ENCODE results near the gene LRCH2.
"Not testable (repeated sequence)": the region's sequence is repeated elsewhere in the genome, so short reads cannot be mapped to it uniquely, and the experiment has no call there.

The LRCH2 gene, protein sequence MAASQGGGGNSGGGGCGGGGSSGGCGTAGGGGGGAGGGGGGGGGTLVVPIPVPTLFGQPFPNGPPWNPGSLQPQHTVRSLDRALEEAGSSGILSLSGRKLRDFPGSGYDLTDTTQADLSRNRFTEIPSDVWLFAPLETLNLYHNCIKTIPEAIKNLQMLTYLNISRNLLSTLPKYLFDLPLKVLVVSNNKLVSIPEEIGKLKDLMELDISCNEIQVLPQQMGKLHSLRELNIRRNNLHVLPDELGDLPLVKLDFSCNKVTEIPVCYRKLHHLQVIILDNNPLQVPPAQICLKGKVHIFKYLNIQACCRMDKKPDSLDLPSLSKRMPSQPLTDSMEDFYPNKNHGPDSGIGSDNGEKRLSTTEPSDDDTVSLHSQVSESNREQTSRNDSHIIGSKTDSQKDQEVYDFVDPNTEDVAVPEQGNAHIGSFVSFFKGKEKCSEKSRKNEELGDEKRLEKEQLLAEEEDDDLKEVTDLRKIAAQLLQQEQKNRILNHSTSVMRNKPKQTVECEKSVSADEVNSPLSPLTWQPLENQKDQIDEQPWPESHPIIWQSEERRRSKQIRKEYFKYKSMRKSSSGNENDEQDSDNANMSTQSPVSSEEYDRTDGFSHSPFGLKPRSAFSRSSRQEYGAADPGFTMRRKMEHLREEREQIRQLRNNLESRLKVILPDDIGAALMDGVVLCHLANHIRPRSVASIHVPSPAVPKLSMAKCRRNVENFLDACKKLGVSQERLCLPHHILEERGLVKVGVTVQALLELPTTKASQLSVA

DNA sequence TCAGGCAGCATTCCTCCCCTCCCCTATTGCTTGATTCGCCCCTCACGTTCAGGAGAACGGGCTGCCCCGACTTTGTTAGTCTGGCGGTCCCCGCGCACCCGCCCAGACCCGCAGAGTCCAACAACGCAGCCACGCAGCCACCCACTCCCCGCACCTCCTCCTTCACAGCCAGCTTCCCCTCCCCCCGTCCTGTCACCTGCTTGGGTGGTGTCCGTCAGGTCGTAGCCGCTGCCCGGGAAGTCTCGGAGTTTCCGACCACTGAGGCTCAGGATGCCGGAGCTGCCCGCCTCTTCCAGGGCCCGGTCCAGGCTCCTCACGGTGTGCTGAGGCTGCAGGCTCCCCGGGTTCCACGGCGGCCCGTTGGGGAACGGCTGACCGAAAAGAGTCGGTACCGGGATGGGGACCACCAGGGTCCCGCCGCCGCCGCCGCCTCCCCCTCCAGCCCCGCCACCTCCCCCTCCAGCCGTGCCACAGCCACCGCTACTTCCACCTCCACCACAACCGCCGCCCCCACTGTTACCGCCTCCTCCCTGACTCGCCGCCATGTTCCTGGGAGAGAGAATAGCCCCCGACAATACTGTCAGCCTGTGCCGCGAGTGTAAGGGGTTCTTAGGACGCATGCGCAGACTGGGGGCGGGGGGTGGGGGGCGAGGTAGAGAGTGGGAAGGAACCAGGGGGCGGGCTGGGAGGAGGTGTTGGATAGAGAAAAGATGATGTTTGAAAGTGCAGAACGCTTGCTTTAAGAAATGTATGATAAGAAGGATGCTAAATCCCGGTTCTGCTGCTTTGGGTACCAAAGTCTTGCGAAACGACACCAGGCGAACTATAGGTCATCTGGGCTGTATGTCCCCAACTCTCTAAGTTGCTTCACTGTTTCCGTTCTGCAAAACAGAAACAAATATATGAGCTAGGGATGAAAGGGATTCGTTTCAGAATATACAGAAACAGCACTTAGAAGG lies at the start of gene LRCH2:
Gene LRCH2, minus strand, starts transcription at position 600 of the 959 bp plus-strand sequence. Its CDS starts 55 bp downstream, at position 545.
- DNase-seq (ENCODE audit: low spot score): no peak

DNA sequence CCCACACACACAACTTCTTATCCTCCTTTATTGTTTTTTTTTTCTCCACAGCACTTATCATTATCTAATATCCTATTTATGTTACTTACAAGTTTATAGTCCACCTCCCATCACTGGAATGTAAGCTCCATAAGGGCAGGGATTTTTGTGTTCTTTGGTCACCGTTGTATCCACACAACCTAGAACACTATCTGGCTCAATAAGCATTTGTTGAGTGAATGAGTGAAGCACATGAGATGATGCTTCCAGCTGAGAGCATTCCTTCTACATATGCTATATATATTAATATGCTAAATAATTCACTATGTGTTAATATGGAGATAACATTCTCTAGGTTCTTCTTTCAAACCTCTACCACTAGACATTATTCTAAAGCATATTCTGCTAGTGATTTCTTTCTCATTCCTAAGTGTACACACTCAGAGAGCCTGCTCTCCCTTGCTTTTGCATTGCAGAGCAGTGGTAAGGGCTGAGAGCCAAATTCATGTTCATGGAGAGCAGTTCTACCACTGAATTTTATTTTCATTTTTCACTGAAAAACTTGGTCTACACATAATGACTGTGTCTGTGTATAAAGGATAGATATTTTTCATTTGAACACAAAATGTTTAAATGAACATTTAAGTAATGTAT lies 35.3 kb upstream of the LRCH2 start:
- no peak for DNase-seq (ENCODE audit: low spot score)

DNA sequence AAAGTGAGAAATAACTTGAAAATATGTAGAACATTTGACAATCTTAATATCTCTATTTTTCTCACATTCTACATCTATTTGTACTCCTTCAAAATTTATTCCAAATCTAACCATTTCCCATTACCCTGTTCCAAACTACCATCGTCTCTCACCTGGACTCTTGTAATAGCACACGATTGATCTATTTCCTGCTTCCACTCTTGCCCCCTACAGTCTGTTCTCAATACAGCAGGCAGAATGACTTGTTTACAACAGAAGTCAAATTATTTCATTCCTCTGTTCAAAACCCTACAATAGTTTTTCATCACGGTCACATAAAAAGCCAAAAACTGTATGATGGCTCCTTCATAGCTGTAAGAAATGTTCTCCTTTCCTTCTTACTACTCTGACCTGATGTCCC lies 34.5 kb upstream of the LRCH2 start:
- DNase-seq (ENCODE audit: low spot score): no peak

DNA sequence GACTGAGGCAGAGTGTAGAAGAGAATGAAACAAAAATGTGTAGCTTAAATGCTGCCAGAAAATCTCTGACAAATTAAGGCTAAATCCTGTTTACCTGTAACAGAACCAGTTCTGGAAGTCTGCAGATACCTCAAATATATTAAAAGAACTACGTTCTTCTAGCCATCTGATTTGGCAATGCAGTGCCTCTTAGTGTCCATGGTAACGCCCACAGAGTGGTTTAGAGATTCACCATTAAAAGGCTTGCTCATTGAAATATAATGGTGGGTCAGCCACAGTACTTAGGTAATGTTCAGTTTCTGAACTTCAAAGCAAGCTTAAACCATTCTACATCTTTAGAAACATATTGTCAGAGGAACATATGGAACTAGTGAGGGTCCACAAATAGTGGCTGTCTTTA lies 32.4 kb upstream of the LRCH2 start:
- DNase-seq (ENCODE audit: low spot score): peak; percentile 4

DNA sequence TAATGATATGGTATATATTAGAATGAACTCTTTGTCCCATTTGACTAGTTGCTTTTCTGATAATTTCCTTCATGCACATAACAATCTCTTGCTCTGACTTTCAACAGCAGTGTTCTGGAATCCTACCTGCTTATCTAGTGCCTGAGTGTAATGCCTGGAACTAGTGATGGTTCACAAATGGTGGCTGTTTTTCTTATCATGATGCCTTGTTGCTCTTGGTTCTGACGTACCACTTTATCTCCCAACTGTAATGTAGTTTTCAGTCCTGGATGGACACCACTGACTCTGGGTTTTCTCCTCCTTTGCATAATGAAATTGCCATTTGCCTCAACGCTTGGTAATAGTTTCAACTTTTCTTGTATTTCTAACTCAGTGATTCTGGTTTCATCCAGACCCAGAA lies 30.1 kb upstream of the LRCH2 start:
- no peak for DNase-seq (ENCODE audit: low spot score)

DNA sequence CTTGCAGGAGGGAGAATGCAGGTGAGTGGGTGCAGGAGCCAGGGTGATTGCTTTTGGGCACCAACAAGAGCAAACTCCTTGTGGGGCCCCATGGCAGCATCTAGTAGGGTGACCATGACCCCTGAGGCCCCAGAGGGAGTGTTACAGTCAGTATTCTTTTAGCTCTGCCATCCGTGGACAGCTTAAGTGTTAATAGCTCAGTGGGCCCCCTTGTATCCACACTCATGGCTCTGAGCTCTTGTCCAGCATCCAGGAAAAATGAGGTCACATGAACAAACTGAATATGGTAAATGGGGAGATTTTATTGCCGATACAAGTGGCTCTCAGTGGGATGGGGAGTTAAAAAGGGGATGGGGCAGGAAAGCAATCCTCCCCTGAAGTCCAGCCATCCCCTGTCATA lies 27.3 kb upstream of the LRCH2 start:
- DNase-seq (ENCODE audit: low spot score): no peak

DNA sequence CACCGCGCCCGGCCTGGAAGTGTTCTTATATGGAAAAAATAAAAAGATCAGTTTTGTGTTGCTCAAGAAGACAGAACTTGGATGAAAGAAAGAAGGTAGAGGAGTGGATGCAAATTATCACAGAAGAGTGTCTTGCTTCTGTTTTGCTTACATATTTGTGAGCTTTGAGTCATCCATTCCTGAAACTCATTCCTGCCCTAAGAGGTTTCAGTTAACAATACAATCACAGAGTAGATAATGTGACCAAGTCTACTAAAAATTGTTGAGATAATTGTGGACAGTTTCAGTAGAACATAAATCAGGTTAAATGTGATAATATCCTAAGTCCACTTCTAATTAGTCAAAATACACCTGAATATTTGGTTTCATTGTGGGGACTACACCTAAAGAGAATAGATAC lies 26.4 kb upstream of the LRCH2 start:
- DNase-seq (ENCODE audit: low spot score): no peak

DNA sequence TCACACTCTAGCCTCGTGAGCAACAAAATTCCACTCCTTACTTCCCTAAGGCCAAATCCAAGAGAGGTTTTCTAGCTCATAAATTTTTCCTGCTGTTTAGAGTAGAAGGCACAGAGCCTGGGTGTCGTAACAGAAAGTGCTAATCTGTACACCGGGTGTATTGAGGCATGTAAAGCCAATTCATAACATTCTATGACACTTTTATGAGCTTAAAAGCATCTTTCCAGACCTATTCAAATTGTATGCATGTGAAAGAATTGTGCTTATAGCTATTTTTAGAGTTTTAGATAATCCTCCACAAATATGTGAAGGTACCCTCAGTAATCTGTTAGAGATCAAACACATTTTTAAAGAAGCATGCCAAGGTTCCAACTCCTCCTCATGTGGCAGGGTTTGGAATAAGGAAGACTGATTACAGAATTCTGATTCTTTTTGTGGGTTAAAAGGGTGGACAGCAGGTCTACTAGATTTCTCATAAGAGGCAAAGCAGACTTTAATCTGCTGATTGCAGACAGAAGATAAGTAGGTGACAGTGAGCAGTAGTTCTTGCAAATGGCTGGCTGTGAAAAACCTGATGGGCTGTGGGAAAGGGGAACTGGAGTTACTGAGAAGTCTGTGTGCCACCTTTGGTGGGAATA lies 25.5 kb upstream of the LRCH2 start:
- DNase-seq (ENCODE audit: low spot score): no peak

DNA sequence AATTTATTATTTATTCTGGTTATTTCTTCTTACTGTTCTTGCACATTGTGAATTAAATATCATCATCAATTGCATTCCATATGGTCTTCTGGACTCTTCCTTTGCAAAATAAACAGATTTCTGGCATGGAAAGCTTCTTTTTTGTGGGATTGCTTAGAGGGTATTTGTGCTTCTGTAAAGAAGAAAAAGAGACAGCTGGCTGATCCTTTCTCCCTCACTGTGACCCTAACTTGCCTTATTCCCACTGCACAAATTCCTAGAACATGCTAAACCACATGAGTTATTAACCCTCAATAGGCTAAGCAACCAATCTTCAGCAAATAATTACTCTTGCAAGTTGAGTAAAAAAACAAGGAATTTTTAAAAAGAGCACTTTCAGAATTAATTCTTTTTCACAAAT lies 23.8 kb upstream of the LRCH2 start:
- DNase-seq (ENCODE audit: low spot score): no peak

DNA sequence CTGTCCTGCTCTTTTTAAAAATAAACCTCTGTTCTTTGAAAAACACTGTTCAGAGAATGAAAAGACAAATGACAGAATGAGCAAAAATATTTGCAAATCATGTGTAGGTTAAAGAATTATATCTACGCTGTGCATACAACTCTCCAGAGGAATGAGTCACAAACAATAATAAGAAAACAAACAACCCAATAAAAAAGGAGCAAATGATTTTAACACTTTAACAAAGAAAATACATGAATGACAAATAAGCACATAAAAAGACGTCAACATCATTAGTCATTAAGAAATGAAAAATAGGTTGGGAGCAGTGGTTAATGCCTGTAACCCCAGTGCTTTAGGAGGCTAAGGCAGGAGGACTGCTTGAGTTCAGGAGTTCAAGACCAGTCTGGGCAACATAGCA lies 21.1 kb upstream of the LRCH2 start:
- no peak for DNase-seq (ENCODE audit: low spot score)

DNA sequence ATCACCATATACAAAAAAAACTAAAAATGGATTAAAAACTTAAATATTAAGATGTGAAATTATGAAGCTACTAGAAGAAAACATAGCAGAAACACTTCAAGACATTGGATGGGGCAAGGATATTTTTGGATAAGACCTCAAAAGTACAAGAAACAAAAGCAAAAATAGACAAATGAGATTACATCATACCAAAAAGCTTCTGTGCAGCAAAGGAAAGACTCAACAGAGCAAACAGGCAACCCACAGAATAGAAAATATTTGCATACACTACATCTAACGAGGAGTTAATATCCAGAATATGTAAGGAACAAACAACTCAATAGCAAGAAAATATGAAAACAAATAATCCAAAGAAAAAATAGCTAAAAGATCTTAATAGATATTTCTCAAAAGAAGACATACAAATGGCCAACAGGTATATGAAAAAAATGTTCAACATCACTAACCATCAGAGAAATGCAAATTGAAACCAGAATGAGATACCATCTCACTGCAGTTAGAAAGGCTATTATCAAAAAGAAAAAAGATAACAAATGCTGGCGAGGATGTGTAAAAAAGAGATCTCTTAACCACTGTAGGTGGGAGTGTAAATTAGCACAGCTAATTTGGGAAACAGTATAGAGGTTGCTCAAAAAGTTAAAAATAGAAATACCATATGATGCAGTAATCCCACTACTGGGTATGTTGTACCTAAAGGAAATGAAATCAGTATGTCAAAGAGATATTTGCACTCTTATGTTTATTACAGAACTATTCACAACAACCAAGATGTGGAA lies 17.8 kb upstream of the LRCH2 start:
- DNase-seq (ENCODE audit: low spot score): no peak

DNA sequence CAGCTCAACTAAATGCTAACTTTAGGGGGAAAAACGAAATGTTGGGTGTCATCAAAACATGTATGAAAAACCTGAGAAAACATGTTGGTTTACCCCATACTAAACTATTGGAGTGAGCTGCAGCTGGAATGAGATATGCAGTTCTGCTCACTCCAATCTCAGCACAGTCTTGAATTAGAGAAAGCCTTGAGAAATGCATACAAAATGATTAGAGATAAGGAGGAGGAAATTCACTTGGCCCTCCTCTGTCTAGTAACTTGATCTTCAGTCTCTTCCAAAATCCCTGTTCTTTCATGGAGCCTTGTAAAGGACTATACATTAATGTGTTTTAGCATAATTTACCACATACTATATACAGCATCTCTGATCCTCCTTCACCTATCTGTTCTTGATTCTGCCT lies 3.2 kb upstream of the LRCH2 start:
- DNase-seq (ENCODE audit: low spot score): no peak

DNA sequence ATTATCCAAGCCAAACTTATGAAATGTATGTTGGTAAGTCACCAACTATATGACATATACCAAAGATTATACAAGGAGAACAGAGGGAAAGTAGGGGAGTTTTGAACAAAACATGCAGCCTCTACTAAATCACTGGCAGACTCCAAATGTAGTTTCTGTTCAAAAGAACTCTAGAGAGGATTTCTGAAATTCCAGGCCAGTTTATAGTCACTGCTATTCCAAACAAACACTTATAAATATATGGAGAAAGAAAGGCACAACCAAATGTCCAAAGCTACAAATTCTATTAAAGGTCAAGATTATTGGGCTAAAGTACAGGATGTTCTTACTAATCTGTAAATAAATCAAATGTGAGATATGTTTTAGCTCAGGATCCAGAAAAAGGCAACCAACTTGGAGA lies 2.7 kb upstream of the LRCH2 start:
- no peak for DNase-seq (ENCODE audit: low spot score)

DNA sequence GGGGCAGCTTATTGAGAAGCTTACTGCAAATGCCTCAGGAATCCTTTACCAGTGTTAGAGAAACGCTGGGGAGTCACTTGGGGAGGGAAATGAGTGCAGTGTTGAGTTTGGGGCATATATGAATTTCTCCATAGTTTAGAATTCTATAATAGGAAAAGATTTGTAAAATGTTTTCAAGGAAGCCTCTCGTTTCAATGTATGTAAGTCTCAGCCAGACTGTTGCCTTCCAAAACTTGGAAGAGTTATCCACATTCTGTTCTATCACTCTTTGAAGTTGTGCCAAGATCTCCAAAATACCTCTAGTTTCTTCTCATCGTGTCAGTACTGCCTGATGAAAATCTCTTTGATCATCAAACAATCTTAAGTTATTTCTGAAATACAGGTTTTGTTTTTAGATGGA lies 565 bp upstream of the LRCH2 start:
- no peak for DNase-seq (ENCODE audit: low spot score)

DNA sequence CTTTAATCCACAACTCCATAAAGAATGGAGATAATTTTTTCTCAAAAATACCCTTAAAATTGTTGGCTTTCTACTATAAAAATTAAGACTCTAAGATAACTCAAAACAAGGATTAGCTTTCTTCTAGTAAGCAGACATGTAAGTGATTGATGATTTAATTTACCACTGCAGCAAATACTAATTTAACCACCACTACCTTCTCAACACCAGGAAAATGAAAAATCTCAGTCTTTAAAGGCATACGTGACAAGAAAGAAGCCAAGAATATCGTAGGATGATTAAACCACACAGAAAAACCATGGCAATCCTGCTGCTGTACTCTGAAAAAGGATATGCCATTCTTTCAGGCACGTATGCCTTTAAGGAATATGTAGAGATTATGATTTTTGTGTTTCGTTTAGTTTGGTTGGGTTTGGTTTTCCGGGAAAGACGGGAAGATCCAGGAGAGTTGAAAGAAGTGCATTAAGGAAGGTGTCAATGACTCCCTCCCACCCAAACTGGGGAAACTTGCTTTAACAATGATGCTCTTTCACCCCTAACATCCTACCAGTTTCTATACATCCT lies 881 bp downstream of the LRCH2 start:
- no peak for DNase-seq (ENCODE audit: low spot score)

DNA sequence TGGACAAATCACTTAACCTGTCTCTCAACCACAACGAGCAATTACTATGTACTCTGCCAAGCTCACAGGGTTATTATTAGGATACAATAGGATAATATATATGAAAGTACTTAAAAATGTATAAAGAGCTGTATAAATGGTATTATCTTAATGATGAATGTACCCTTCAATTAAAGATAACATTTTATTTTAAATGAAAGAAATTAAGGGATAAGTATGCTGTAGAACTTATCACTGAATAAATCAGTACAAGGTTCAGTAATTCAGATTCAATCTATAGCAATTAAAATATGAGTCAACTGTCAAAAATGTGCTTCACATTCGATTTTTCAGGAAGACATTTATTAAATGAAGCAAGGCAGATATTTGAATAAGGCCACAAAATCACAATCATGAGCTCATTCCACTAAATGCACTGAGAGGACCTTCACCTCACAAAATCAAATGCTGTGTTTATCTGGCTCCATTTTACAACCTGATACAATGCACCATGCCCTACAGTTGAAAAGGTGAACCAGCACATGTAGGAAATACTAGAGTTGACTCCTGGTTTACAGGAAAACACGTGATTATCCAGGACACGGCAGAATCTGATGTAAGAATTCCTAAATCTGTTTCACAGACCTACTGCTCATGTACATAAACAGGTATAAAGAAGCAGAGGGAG lies 4.4 kb downstream of the LRCH2 start:
- no peak for DNase-seq (ENCODE audit: low spot score)

DNA sequence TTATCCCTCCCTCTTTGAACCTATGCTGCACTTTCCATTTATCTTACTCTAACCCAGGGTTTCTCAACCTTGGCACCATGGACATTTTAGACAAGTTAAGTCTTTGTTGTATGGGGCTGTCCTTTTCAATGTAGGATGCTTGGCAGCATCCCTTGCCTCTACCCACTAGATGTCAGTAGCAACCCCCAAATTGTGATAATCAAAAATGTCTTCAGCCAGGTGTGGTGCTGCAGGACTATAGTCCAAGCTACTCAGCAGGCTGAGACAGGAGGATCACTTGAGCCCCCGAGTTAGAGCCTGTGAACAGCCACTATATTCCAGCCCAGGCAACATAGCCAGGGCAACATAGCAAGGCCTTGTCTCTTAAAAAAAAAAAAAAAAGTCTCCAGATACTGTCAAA lies 7.0 kb downstream of the LRCH2 start:
- peak; percentile 29 for DNase-seq (ENCODE audit: low spot score)

DNA sequence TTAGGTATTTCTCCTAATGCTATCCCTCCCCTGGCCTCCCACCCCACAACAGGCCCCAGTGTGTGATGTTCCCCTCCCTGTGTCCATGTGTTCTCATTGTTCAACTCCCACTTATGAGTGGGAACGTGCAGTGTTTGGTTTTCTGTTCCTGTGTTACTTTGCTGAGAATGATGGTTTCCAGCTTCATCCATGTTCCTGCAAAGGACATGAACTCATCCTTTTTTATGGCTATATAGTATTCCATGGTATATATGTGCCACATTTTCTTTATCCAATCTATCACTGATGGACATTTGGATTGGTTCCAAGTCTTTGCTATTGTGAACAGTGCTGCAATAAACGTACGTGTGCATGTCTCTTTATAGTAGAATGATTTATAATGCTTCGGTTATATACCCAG lies 16.6 kb downstream of the LRCH2 start:
- DNase-seq (ENCODE audit: low spot score): not testable (repeated sequence)

DNA sequence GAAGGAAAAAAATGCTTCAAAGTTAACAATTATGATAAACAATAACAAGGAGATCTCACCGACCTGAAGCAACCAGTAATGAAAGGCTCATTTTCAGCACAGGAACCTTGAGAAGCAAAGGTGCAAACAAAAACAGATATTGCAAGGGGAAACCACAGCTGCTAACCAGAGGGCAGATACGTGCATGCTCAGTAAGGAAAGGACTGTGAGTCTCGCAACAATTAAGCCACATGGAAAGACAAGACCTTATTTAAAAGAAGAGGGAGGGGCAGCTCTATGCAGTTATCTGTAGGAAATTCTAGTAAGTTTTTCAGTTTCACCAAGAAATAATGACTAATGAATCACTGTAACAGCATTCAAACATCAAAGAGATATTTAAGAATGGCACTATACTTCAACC lies 19.3 kb downstream of the LRCH2 start:
- DNase-seq (ENCODE audit: low spot score): no peak

DNA sequence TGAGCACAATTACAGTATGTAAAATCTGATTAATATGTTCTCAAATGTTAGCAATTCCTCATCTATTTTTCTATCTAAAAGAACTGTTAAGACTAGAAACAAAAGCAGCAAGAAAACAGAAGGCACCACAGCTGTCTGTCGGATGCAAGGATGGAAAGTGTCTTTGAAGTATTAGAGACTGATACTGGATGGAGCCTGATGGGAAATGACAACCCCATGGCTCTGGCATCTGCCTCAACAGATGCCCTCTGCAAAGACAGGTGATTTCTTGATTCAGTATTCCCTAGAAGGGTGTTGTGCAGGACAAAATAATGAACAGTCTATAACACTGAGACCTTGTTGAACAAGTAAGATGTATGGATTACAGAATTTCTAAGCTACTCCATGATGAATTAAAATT lies 19.7 kb downstream of the LRCH2 start:
- DNase-seq (ENCODE audit: low spot score): no peak

Data from SW480 (cell line).